MG63 (cell line): Measurements from ENCODE around the gene NSL1. TPM values are rescaled to one million over a fixed set of nuclear protein-coding genes. Genes with fewer than 3 reads are reported as not detected.
A peak's percentile ranks its signal among the peaks of the same experiment; 100 is the strongest.
"Not testable (repeated sequence)": the region's sequence is repeated elsewhere in the genome, so short reads cannot be mapped to it uniquely, and the experiment has no call there.

ENCODE experiments used
- DNase-seq: peaks from one replicate; pipeline ENCODE4 v3.0.0-alpha.2; 2020
- H3K27me3 ChIP-seq: fragments of 250-450 bp; sonication (Bioruptor Pico); 2 replicates; pipeline ENCODE4 v1.5.1; 2020; ENCODE audit warnings: mild to moderate bottlenecking, moderate library complexity
- H3K36me3 ChIP-seq: fragments of 250-450 bp; sonication (Bioruptor Pico); 2 replicates; pipeline ENCODE4 v1.5.1; 2020; ENCODE audit warnings: mild to moderate bottlenecking, moderate library complexity
- H3K4me3 ChIP-seq: fragments of 250-450 bp; sonication (Bioruptor Pico); 2 replicates; pipeline ENCODE4 v1.5.1; 2020; ENCODE audit warnings: mild to moderate bottlenecking, moderate library complexity
- H3K9me3 ChIP-seq: fragments of 250-450 bp; sonication (Bioruptor Pico); 2 replicates; pipeline ENCODE4 v1.5.1; 2020; ENCODE audit warnings: mild to moderate bottlenecking, moderate library complexity
- total RNA-seq: library from RNA; depleted of rRNA; stranded (reverse); fragments of >200 nt; shearing (Covaris generic); gene quantifications from 2 replicates; pipeline ENCODE4 v1.2.3, GENCODE V29; 2014; ENCODE audit warnings: low replicate concordance; rRNA removed

NSL1 gene
- total RNA-seq = 69.0 and 100 TPM in 2 replicates

- Histone ChIP-seq H3K9me3 (no peaks in the 10 kb centered on the region), H3K4me3 (peak within 1 kb of the TSS; percentile 99), H3K36me3 (no peaks in the 10 kb centered on the region), H3K27me3 (no peaks in the 10 kb centered on the region)
- peak; percentile 93 for DNase-seq
Observed at GRCh38 chr1:212791676-212792395, at the start of gene NSL1, which contains the start of gene TATDN3. Gene NSL1 (minus strand): TSS chr1:212791777. CDS start chr1:212791763, 14 bp downstream. Gene TATDN3 (plus strand): TSS chr1:212791894. CDS start chr1:212791922, 28 bp downstream.

GRCh38 chr1:212838145-212838544, 46.6 kb upstream of the NSL1 start:
- no peak overlapping the region for H3K4me3 ChIP-seq
- no peaks in the 10 kb centered on the region for H3K9me3 ChIP-seq
- no peaks in the 10 kb centered on the region for H3K27me3 ChIP-seq
- no peaks in the 10 kb centered on the region for H3K36me3 ChIP-seq
- no peak for DNase-seq

DNA sequence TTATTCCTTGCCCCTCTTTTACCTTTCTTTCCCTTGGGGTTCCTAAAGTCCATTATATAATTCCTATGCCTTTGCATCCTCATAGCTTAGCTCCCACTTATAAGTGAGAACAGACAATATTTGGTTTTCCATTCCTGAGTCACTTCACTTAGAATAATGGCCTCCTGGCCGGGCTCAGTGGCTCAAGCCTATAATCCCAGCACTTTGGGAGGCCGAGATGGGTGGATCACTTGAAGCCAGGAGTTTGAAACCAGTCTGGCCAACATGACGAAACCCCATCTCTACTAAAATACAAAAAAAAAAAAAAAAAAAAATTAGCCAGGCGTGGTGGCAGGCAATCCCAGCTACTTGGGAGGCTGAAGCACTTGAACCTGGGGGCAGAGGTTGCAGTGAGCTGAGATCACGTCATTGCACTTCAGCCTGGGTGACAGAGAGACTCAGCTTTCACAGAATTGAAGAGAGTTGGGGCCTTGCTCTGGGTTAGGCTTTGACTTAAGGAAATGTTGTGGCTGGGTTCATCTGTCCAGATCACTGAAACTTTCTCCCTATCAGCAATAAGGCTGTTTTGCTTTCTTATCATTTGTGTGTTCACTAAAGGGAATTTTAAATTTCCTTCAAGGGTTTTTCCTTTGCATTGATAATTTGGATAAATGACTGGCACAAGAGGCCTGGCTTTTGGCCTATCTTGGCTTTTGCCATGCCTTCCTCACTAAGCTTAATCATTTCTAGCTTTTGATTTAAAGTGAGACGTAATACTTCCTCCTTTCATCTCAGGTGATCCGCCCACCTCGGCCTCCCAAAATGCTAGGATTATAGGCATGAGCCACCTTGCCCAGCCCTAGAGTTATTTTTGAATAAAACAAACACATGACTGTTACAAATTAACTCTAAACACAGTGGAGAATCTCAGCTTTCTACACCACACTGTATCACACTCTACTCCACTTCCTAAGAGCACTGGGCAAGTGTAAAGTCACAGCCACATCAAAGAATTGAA, 41.9 kb upstream of the NSL1 start:
- not testable (repeated sequence) for H3K9me3 ChIP-seq, DNase-seq, H3K4me3 ChIP-seq, H3K36me3 ChIP-seq, H3K27me3 ChIP-seq

GRCh38 chr1:212828395-212828794, 36.8 kb upstream of the NSL1 start:
- H3K4me3 ChIP-seq = no peak overlapping the region
- H3K9me3 ChIP-seq = peaks cover 15% of the 10 kb centered on the region
- no peaks in the 10 kb centered on the region for H3K36me3 ChIP-seq
- H3K27me3 ChIP-seq = no peaks in the 10 kb centered on the region
- DNase-seq = no peak

DNA sequence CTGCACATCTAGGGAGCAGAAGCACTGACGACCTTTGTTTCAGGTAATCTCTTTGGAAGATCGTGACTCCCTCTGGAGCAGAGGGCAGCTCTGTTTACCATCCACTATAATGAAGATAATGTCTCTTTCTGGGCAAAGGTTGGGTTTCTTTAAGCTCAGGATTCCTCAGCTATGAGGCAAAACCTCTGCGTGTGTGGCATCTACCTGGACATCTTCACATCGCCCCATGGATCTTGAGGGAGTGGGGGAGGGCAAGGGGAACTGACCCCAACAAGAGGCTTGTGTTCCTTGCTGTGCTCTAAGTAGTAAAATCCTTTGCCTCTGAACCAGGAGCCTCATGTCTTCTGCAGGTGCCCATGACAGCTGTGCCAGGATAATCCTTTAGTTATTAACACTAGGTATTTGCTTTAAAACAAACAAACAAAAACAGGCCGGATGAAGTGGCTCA, 36.3 kb upstream of the NSL1 start:
- no peaks in the 10 kb centered on the region for H3K36me3 ChIP-seq

DNA sequence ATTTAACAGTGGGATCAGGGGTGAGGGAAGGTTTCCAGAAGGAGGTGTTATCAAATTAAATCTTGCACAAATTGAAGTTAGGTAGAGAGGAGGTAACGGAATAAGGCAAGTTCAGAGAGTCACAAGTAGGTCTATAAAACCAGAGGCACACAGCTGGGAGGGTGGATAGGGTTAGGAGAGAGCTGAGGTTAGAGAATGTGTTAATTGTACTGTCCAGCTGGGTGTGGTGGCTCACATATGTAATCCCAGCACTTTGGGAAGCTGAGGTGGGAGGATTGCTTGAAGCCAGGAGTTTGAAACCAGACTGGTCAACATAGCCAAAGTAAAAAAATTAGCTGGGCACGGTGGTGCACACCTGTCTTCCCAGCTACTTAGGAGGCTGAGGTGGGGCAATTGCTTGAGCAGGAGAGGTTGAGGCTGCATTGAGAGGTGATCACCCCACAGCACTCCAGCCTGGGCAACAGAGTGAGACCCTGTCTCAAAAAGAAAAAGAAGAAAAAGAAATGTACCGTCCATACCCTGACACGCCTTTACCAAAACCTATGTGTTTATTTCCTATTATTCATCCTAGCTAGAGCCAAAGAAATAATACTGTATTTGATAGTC, 35.7 kb upstream of the NSL1 start:
- no peak for DNase-seq
- H3K27me3 ChIP-seq = no peaks in the 10 kb centered on the region
- no peaks in the 10 kb centered on the region for H3K36me3 ChIP-seq
- no peak overlapping the region for H3K4me3 ChIP-seq
- peaks cover 15% of the 10 kb centered on the region for H3K9me3 ChIP-seq

More for the DNA sequence above, 36.3 kb upstream of the NSL1 start:
- H3K9me3 ChIP-seq = peaks cover 15% of the 10 kb centered on the region
- no peak for DNase-seq
- no peaks in the 10 kb centered on the region for H3K27me3 ChIP-seq
- H3K4me3 ChIP-seq = no peak overlapping the region

DNA sequence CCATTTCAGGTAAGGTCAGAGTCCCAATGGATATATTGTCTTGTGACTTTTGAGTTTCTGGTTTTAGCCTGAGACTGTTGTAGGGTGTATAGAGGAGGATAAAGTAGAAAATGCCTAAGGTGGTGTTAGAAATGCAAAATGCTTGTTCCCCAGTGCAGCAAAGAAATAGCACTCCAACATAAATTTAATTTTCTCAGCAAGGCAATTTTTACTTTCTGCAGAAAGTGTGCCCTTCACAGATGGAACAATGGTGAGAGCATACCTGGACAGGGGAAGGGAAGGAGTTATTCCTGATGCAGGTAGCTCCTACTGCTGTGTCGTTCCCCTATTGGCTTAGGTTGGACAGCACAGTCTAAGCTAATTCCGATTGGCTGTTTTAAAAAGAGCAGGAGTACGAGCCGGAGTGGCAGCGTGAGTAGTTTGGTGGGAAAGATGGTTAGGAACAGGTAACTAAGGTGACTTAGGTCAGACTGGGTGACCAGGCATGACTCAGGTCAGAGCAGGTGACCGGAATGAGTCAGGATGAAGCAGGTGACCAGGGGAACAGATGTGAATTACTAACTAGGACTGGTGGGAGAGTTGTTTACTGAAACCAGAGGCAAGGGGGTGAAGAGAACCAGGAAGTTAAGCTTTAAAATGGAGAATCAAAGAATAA, 34.3 kb upstream of the NSL1 start:
- Histone ChIP-seq H3K36me3 (no peaks in the 10 kb centered on the region), H3K9me3 (peaks cover 15% of the 10 kb centered on the region), H3K4me3 (no peak overlapping the region), H3K27me3 (no peaks in the 10 kb centered on the region)
- no peak for DNase-seq

DNA sequence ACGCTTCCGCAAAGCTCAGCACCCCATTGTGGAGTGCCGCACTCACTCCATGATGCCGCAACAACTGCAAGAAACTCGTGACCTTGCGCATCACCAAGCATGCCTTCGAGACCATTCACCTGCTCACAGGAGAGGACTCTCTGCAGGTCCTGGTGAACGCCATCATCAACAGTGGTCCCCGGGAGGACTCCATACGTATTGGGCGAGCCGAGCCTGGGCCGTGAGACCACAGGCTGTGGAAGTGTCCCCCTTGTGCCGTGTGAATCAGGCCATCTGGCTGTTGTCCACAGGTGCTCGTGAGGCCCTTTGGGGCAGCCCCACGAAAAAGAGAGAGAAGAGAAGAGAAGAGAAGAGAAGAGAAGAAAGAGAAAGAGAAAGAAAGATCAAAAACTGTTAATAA, 32.6 kb upstream of the NSL1 start:
- Histone ChIP-seq H3K9me3 (peaks cover 15% of the 10 kb centered on the region), H3K27me3 (no peaks in the 10 kb centered on the region), H3K36me3 (no peaks in the 10 kb centered on the region), H3K4me3 (no peak overlapping the region)
- no peak for DNase-seq

- Histone ChIP-seq H3K9me3 (peaks cover 15% of the 10 kb centered on the region), H3K27me3 (no peaks in the 10 kb centered on the region), H3K4me3 (no peak overlapping the region), H3K36me3 (no peaks in the 10 kb centered on the region)
- DNase-seq = no peak
Observed at GRCh38 chr1:212822956-212823355, 31.4 kb upstream of the NSL1 start.

- DNase-seq = no peak
- Histone ChIP-seq H3K36me3 (no peaks in the 10 kb centered on the region), H3K4me3 (no peak overlapping the region), H3K27me3 (no peaks in the 10 kb centered on the region), H3K9me3 (peaks cover 12% of the 10 kb centered on the region)
Observed at GRCh38 chr1:212820969-212821368, 29.4 kb upstream of the NSL1 start.

- no peaks in the 10 kb centered on the region for H3K27me3 ChIP-seq
- H3K4me3 ChIP-seq = no peak overlapping the region
- H3K9me3 ChIP-seq = no peaks in the 10 kb centered on the region
- DNase-seq = no peak
- H3K36me3 ChIP-seq = no peaks in the 10 kb centered on the region
Observed at GRCh38 chr1:212819726-212820125, 28.1 kb upstream of the NSL1 start.

GRCh38 chr1:212816567-212817278, 25.1 kb upstream of the NSL1 start:
- H3K27me3 ChIP-seq = no peaks in the 10 kb centered on the region
- DNase-seq = no peak
- H3K36me3 ChIP-seq = no peaks in the 10 kb centered on the region
- no peak overlapping the region for H3K4me3 ChIP-seq
- H3K9me3 ChIP-seq = no peaks in the 10 kb centered on the region

GRCh38 chr1:212814537-212815334, 23.2 kb upstream of the NSL1 start:
- Histone ChIP-seq H3K27me3 (no peaks in the 10 kb centered on the region), H3K4me3 (no peak overlapping the region), H3K9me3 (no peaks in the 10 kb centered on the region), H3K36me3 (no peaks in the 10 kb centered on the region)
- DNase-seq = no peak

DNA sequence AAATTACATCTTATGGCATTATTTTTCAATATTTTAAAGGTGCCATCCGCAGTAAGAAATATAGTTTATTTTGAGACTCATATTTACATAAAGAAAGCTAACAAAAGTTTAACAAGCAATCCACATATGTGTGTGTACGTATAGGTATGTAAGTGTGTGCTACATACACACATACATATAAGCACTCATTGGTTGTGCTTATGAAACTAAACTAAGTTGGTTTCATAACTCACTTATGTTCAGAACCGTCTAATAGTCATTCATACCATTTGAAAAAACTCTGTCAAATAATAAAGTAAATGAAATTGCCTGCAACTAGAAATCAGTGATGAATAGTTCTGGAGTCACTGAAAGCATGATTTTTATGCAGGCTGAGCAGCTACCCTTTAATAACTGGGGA, 14.2 kb upstream of the NSL1 start:
- no peak for DNase-seq
- no peaks in the 10 kb centered on the region for H3K9me3 ChIP-seq
- H3K4me3 ChIP-seq = no peak overlapping the region
- no peaks in the 10 kb centered on the region for H3K27me3 ChIP-seq
- H3K36me3 ChIP-seq = peaks cover 5% of the 10 kb centered on the region; the same call in 1 of the 2 replicates

- peaks cover 2% of the 10 kb centered on the region; the same call in 1 of the 2 replicates for H3K36me3 ChIP-seq
- no peak for DNase-seq
- no peaks in the 10 kb centered on the region for H3K9me3 ChIP-seq
- H3K4me3 ChIP-seq = no peak overlapping the region
- no peaks in the 10 kb centered on the region for H3K27me3 ChIP-seq
Observed at GRCh38 chr1:212797681-212798080, 6.1 kb upstream of the NSL1 start.
